ENCODE data around the gene CYB561.

GRCh38 chr17:63490858-63491400, 44.8 kb upstream of the CYB561 start:
- no peak for TF ChIP-seq CTCF (IDR thresholded peaks at IDR 0.05)
- TF ChIP-seq EP300 (IDR thresholded peaks at IDR 0.05), result no peak

Data from tibial nerve (tissue), 4 donors.